SIG-M5 (cell line): ENCODE data around the gene STEAP1.
"Not testable (repeated sequence)": the region's sequence is repeated elsewhere in the genome, so short reads cannot be mapped to it uniquely, and the experiment has no call there.

ENCODE experiments used
- DNase-seq: peaks from one replicate; lab custom pipeline; 2025; lab: John Stamatoyannopoulos, UW

STEAP1 gene

DNA sequence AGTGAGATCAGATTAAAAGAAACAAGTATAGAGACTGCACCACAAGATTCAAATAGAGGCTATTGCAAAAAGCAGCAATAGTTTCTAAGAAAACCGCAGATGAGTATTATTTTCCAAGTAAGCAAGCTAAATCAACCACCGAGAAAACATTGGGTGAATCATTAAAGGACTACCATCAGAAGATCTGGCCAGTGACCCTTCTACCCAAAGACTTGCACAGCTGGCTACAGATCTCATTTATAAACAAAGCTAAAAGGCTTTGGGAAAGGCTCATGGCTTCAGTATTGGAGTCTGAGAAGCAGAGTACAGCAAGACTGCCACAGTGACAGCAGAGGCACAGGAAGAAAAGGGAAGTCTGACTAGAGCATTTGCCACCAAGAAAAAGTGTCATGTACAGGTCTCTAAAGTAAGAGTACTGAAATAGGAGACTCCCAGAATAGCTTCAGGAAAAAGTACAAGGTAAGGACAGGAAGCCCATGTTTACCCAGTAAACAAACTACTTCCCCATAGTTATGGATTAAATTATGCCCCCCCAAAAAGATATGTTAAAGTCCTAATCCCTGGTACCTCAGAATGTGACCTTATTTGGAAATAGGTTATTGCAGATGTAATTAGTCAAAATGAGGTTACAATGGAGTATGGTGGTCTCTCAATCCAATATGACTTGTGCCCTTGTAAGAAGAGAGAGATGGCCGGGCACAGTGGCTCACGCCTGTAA is 19.0 kb downstream of the STEAP1 start:
- no peak for DNase-seq

DNA sequence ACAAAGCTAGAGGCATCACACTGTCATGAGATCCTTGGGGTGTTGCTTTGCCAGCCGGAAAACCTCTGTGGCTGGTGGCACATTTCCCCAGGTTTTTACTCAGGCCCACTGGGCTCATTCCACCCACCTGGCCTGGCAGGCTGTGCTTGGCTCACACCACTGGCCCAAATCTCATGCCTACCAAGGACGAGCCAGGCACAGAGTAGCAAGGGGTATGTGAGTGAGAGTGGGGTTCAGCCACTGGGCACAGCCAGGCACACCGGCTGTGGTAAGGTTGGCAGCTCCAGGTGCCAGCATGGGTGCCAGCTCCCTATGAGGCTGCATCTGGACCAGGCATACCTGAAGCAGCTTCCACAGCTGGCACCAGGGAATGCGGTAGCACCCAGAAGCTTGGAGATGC is 21.4 kb downstream of the STEAP1 start:
- DNase-seq, result no peak

GRCh38 chr7:90176195-90176594 is 21.9 kb downstream of the STEAP1 start:
- no peak for DNase-seq

DNA sequence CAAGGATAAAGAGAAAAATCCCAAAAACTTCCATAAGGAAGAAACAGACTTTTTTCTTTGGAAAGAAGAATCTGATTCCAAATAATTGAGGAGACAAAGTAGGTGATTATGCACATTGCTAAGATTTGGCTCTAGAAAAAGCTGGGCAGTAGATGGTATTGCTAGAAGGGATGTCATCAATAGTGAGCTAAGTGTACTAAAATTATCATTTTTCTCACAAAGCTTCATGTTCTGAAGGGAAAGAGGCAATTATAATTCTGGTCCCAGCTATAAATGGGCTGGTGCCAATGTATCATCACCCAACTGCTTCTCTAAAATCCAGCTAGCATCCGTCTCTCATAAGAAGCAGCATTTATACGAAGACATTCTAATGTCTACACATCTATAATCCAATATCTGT is 23.9 kb downstream of the STEAP1 start:
- DNase-seq, result no peak

DNA sequence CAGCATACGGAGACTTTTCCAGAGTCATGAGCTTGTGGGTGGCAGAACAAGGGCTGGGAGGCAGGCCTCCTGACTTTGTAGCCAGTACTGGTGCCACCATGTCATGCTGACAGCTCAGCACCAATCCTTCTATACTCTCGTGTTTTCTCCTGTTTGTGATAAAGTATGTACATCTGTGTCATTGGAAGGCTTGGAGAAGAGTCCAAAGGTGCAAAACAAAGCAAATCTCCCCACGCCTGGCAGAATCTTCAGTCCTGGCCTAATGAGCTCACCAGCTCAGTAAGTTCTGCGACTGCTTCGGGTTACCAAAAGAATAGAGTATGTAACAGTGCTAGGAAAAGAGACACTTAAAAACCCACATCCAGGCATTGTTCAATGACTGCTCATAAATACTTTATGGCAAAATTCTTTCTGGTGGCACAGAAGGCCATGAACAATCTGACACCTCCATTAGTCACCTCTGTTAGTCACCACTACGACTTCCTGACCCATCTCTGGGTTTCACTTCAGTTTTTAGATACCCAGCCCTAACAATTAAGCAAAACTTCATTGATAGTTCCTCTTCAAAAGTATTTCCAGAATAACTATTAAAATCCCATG is 24.5 kb downstream of the STEAP1 start:
- peak; percentile 43 for DNase-seq

DNA sequence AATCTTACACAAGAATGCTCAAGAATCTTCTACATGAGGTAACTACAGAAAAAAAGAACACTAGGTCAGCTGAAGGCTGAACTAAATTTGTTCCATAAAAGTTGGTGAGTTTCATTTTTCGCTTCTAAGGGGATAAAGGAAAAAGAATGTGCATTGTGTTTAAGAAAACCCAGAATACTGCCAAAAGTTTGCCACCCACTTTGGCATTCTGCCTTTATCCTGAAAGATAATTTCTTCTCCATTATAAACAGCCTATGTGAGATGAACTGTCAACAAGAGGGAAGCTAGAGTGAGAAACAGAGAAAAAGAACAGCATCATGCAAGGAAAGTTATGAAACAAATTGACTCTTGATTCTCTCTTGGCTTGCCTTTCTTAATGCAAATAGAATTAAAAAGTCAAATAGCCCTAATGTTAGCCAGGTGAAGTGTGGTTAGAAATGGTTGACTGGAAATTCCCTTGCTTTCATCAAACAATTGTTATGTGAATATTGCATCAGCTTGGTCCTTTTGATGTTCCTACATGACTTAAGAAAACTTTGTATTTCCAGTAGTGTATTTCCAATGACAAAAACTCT is 25.8 kb downstream of the STEAP1 start:
- DNase-seq, result no peak

GRCh38 chr7:90180649-90181048 is 26.4 kb downstream of the STEAP1 start:
- no peak for DNase-seq

- DNase-seq, result no peak
Measured at GRCh38 chr7:90181485-90181884, 27.2 kb downstream of the STEAP1 start.

DNA sequence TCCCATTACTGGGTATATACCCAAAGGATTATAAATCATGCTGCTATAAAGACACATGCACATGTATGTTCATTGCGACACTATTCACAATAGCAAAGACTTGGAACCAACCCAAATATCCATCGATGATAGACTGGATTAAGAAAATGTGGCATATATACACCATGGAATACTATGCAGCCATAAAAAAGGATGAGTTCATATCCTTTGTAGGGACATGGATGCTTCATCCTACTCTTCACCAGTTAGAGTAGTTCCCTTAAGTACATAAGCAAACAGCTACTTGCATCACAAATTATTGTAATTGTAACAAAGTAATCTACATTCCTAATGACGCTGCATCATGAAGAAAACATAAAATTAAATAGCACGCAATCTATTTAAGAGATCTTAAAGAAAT is 32.0 kb downstream of the STEAP1 start:
- not testable (repeated sequence) for DNase-seq

- DNase-seq, result no peak
Measured at GRCh38 chr7:90187507-90188050, 33.3 kb downstream of the STEAP1 start.

DNA sequence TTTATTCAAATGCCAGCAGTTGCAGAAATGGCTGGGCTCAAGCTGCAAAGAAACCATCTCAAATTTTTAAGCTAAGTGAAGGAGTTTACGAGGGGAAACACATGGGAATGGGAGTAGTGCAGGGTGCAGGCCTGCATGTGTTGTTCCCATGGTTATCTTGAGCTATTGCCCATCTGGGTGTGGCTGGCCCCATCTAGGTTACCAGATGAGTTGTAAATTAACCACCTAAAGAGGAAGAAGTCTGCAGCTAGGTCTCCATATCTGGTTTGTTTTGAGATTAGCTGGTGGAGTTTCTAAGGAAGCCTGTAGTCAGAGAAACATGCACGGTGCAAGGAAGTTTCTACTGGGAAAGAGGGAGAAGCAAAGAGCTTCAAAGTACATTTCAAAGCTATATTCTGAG is 34.0 kb downstream of the STEAP1 start:
- DNase-seq, result no peak

GRCh38 chr7:90190995-90191394 is 36.7 kb downstream of the STEAP1 start:
- no peak for DNase-seq

- DNase-seq, result no peak
Measured at GRCh38 chr7:90191648-90192047, 37.4 kb downstream of the STEAP1 start.

- DNase-seq, result no peak
Measured at GRCh38 chr7:90192876-90193750, 38.8 kb downstream of the STEAP1 start.

- DNase-seq, result no peak
Measured at GRCh38 chr7:90194911-90195809, 40.9 kb downstream of the STEAP1 start.

- no peak for DNase-seq
Measured at GRCh38 chr7:90201500-90202195, 47.4 kb downstream of the STEAP1 start.

- DNase-seq, result no peak
Measured at GRCh38 chr7:90207956-90208355, 53.7 kb downstream of the STEAP1 start.

DNA sequence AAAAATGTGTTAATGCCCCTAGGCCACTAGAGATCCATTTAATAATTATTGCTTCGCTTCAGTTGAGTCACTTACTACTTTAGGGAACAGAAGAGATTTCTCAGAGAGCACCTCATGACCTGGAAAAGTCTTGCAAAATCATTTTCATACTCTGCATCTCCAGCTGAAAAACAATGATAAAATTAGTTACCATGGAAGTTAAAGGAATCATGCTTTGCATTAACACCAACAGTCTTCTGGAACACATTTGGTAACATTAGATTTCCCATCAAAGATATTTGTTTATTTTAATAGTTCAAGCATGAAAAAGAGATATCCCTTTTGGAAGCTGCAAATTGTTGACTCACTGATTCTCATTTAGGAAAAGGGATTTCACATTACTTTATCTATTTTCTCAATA is 55.5 kb downstream of the STEAP1 start:
- no peak for DNase-seq

DNA sequence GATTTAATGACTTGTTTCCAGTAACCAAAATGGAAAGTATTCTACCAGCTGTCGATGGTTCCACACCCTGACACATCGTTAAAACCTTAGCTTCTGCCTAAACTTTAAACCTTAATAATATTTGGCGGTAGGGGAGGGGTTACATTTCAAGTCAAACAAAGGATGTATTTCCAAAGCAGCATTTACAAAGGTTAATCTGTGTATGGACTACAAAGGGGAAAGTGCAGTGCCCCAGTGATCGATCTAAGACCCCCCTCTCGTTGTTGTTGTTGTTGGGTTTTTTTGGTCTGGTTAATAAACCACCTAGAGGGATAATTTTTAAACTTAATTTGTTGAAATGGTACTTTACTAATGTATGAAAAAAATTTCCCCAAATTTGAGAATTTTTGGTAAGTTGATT is 56.2 kb downstream of the STEAP1 start:
- no peak for DNase-seq

DNA sequence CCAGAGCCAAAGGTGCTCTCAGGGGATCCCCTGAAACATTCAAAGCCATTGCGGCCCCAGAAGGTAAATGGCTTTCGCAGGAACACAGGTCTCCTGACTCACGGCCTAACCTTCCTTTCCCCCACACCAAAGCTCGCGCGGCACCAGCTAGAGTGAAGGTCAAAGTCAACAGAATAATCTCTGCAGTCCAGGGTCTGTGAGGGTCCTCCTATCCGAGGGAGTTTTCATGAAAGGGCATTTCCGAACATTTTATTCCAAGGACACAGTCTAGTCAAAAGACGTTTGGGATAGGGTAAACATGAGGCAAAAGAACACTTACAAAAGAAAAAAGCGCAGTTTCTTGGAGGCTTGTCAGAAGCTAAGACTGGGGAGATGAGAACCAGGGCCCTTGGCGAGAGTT is 56.7 kb downstream of the STEAP1 start:
- no peak for DNase-seq
